ENCODE data around the gene PGBD2.
"Not testable (repeated sequence)": the region's sequence is repeated elsewhere in the genome, so short reads cannot be mapped to it uniquely, and the experiment has no call there.

Gene PGBD2, protein sequence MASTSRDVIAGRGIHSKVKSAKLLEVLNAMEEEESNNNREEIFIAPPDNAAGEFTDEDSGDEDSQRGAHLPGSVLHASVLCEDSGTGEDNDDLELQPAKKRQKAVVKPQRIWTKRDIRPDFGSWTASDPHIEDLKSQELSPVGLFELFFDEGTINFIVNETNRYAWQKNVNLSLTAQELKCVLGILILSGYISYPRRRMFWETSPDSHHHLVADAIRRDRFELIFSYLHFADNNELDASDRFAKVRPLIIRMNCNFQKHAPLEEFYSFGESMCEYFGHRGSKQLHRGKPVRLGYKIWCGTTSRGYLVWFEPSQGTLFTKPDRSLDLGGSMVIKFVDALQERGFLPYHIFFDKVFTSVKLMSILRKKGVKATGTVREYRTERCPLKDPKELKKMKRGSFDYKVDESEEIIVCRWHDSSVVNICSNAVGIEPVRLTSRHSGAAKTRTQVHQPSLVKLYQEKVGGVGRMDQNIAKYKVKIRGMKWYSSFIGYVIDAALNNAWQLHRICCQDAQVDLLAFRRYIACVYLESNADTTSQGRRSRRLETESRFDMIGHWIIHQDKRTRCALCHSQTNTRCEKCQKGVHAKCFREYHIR

DNA sequence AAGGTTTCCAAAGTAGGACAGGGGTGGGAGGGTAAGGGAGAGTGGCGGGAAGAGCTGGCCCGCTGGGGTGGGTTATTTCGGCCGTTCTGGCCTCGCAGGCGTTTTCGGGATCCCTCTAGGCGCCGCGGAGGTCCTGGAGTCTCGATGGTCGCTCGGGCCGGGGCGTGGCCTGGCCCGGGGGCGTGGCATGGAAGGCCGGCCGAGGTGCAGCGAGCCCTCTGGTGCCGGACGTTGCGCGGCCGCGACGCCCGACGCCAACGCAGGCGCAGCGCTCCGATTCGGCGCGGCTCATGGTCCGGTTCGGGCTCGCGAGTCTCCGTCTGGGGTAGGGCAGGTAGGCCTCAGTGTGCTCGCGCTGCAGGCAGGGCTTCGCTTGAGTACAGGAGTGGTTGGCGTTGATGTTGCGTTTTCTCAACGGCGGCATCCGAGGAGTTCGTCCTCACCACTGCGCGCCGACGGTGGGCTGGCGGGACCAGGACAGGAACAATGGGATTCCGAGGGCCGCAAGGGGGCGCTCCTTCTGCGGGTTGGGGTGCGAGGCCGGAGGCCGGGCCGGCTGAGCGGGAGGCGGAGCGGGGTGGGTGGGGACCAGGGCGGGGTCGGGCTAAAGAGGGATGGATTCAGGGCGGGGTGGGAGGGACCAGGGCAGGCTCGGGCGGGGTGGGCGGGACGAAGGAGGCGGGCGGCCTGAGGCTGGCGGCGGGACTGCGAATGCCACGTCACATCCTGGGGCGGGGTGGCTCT lies at the start of gene PGBD2:
PGBD2 (plus strand) TSS at position 227 of the 744 bp plus-strand sequence. CDS start 7,628 bp downstream, outside the sequence.
- DNase-seq: peak in 55 of 56 donors; percentile 73 to 99 (median 93)

DNA sequence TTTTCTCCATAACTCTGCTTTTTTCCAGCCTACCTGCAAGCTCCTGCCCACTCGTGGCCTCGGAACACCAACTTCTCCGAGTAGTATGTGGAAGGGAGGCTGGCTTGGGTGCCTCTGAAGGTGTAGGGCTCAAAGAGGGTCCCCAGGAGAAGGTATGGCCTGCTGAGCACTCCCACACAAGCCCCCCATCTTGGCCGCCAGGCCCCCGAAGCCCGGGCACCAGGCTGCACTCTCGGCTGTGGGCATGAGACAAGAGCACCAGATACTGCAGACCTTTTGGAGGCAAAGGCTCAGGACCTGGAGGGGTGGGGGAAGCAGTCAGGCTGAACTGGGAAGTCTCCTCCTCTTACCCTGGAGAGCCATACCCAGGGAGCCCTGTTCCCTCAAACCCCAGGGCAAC lies 48.8 kb upstream of the PGBD2 start:
- DNase-seq: no peak

DNA sequence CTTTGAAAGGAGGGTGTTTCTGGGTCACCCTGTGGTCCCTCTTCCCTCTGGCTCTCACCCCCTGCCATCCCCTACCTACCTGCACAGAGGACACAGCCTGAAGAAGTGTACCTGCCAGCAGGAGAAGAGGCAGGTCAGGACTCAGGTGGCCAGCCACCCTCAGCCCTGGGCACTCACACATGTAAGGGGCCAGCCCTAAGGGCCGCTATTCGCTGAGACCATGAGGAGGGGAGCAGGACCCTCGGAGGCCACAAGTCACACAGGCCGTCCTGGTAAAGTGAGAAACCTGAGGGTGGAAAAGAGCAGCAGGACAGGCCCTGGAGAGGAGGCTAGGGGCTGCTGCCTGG lies 48.3 kb upstream of the PGBD2 start:
- DNase-seq: no peak

DNA sequence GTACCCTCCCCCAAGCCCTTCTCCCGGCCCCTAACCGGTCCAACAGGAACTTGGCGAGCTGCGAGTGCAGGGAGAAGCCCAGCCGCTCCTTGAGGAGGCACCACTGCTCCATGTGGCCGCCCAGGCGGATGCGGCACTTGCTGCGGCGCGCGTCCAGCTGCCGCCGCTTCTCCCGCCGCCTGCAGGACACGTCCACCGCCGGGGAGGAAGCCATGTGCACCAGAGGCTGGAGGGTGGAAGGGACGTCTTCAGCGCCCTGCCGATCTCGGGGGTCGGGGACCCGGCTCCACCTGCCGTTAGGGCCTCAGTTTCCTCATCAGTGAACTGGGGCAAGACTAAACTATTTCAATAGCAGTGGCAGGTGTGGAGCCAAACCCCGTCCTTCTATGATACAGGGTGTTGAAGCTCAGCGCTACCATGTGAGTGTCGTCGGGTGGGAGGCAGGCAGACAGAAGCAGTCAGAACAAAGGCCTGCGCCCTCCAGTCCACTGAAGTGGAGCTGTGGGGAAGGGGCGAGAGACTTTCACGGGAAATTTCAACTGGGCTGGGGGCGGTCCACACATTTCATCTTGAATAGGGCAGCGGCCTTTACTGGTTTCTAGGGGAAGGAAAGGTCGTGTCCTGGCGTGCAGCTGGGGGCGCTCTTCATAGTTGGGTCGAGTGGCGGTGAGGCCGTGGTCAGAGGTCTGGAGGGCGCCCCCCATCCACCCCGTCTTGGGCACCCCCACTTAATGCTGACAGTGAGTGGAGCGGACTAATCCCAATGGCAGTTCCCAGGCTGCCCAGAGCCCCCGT lies 47.7 kb upstream of the PGBD2 start:
- DNase-seq: peak in 24 of 56 donors; percentile 14 to 79 (median 42)

GRCh38 chr1:248858891-248859889 lies 46.8 kb upstream of the PGBD2 start, which contains the start of gene ZNF692:
Gene ZNF692, minus strand, starts transcription at chr1:248859085. Its CDS starts 776 bp downstream, at chr1:248858309.
- peak; percentile 79 to 97 (median 94) for DNase-seq

GRCh38 chr1:248860007-248860406 lies 46.0 kb upstream of the PGBD2 start:
- DNase-seq: no peak

GRCh38 chr1:248861616-248862015 lies 44.4 kb upstream of the PGBD2 start:
- DNase-seq: no peak

GRCh38 chr1:248862695-248862997 lies 43.4 kb upstream of the PGBD2 start:
- peak in 2 of 56 donors; percentile 58 to 63 for DNase-seq

GRCh38 chr1:248862998-248863881 lies 42.8 kb upstream of the PGBD2 start:
- DNase-seq: peak in 53 of 56 donors; percentile 23 to 89 (median 71)

DNA sequence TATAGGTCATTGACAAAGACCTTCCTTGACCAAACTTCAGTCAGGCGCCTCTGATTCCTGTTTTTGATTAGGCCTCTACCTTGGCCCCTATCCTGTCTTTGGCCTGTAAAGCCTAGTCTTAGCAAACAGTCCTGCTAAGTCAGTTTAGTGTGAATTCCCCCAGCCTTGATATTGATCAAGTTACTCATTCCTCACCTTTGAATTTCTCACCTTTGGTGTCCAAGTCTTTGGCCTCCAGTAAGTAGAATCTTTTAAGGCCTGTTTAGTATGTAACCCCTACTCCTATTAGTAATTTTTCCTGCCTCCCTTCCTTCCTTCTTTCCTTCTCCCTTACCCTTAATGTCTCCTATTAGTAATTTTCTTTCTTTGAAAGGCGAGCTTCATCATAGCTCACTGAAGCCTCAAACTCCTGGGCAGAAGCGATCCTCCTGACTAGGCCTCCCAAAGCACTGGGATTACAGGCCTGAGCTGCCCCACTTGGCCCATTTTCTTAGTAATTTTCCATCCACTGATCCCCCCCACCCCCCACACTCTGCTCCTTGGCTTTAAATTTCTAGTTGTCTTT lies 34.1 kb upstream of the PGBD2 start:
- no peak for DNase-seq

GRCh38 chr1:248872752-248873408 lies 33.2 kb upstream of the PGBD2 start:
- DNase-seq: peak in 27 of 56 donors; percentile 16 to 73 (median 46)

DNA sequence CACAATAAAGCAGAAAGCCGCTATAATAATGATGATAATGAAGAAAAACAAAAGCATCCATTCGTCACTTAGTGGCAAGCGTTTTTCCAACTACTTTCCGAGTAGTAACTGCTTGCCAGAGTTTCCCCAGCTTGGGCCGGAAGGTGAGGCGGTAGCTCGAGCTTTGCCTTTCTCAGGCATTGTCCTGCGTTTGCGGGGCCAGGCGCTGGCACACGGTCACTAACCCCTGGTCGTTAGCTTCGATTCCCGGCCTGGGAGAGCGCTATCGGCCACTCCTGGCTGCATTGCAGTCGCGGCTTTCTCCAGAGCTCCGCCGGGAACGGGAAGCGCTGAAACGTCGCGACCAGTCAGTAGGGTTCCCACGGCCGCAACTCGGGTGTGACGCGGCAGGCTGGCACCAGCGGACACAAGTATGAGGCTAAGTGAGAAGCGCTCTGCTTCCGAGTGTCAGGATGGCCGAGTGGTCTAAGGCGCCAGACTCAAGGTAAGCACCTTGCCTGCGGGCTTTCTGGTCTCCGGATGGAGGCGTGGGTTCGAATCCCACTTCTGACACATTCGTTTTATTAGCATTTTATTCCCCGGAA lies 32.5 kb upstream of the PGBD2 start:
- DNase-seq: peak; percentile 63 to 98 (median 92)

DNA sequence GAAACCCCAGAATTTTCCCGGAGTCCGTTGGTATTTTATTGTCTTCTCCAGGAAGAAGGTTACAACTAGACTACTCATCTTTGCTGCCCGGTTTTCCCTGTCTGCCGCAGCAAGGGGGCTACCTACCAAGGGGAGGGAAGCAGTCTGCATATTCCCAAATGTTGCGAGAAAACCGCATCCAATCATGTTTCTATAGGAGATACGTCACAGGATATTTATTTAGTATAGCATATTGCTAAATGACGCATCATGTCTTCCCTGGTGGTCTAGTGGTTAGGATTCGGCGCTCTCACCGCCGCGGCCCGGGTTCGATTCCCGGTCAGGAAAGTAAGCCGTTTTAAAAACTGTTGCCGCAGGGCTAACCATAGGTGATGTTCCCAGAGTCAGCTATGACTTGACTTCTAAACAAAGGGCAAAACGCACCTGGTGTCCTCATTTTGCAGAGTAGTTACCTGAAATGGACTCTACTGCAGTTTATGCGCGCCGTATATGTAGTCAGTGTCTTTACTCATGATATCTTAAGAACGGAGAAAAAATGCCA lies 32.0 kb upstream of the PGBD2 start:
- peak in 42 of 56 donors; percentile 39 to 93 (median 81) for DNase-seq

DNA sequence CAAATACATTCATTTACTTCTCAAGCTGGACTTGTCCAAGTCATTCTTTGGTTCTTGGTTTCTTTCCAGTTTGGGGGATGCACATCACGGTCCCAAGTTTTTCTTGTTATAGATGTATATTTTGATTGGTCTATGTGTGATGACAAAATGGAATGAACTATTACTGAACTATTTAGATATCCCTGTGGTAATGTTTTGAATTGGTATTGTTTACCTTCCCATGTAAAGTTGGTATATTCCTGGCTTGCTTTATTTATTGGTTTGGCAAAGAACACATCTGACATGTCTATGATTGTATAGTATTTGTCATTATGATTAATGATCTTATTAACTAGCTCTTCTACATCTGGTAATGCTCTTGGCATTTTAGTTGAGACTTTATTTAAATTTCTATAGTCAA lies 24.8 kb upstream of the PGBD2 start:
- DNase-seq: no peak

DNA sequence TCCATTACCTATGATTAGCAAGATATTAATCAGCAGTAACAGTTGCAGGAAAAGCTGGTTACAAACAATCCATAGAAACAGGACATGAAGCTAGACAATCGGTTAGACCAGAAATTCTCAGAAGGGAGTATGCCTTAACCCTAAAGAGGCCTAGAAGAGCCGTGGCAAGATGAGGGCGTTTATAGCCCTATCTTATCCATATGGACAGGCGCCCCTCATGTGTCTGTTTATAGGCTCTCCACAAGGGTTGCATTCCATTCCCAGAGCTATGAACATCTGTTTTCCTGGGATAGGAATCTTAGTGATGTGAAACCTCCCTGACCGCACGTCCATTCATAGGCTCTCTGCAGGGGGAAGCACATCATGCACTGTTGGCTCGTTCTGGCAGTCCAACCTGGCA lies 23.6 kb upstream of the PGBD2 start:
- not testable (repeated sequence) for DNase-seq

DNA sequence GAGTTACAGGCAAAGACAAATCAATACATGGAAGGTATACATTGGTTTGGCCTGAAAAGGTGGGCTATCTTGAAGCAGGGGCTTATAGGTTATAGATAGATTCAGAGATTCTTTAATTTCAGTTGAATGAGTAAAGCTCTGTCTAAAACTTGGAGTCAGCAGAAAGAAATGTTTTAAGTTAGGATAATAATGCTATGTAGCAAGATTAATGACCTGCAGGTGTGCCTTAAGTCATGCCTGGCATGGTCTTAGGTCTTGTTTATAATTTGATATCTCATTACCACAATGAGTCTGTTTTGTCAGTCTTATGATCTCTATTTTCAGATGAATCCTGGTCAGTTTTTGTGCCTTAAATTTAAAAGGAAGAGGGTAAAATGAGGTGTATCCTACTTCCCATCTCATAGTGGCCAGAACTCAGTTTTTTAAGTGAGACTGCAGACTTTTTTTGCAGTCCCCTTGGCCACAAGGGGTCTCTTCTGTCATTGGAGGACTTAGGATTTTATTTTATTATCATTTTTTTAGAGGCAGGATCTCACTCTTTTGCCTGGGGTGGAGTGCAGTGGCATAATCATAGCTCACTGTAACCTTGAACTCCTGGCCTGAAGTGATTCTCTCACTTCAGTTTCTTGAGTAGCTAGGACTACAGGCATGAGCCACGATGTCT lies 21.3 kb upstream of the PGBD2 start:
- DNase-seq: no peak

DNA sequence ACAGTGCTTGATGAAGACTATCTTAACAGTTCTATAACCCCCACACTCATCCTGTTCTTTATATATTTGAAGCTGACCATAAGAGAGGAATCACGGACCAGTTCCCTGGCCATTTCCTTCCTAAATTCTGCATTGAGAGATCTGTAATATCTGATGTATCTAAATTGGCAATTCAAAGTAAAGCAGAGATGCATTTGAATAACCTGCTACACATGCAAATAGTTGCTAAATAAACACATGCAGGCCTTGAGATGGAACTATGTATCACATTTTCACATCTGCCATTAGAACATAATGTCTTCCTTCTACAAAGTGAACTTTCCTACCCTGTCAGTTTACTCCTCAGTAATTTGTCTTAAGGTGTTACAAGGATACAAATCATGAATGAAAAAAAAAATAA lies 20.4 kb upstream of the PGBD2 start:
- no peak for DNase-seq
